Testis (tissue), 2 donors: ENCODE results near the gene ROR2.
A peak's percentile ranks its signal among the peaks of the same experiment; 100 is the strongest.

Experiments used
- CTCF ChIP-seq, 3 experiments: fragments of 450-650 bp in 2 of 3; fragments of 200-600 bp in 1 of 3; sonication (generic) in 1 of 3; IDR thresholded peaks; one replicate each; pipeline ENCODE4 v1.5.1; 2016 to 2019; ENCODE audit warnings: antibody characterized with exemption in 3 of 3, mild to moderate bottlenecking in 2 of 3, moderate library complexity in 1 of 3
- POLR2A ChIP-seq: fragments of 450-650 bp; IDR thresholded peaks from one replicate; pipeline ENCODE4 v1.6.1; 2017; ENCODE audit warnings: antibody characterized with exemption, mild to moderate bottlenecking, moderate library complexity

DNA sequence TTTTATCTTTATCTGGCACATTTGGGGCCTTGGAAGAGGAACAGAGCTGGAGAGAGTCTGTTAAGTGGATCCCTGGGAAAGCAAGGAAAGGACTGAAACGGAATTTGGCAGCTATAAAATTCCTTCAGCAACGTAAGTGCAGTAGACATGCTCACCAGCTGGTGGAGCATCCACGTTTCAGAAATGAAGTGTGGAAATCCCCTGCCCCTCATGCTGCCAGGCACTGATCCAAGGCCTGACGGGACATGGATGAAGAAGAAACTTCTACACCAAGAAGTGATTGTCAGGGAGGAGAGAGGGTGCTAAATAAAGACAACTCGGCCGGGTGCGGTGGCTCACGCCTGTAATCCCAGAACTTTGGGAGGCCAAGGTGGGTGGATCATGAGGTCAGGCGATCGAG, 209.3 kb downstream of the ROR2 start:
- peak in 1 of 3 experiments; percentile 29 for TF ChIP-seq CTCF (IDR thresholded peaks at IDR 0.05)
- TF ChIP-seq POLR2A: no peak
